ENCODE measurements around the gene PEX14. TPM values are rescaled to one million over a fixed set of nuclear protein-coding genes. Genes with fewer than 3 reads are reported as not detected.
"Not testable (repeated sequence)": the region's sequence is repeated elsewhere in the genome, so short reads cannot be mapped to it uniquely, and the experiment has no call there.

Gene PEX14
- 21.5 and 28.0 TPM in 2 replicates for total RNA-seq
- long read RNA-seq, partial matches to known transcripts = 1 of 4 reads
- long read RNA-seq, other reads (novel, unspliced or antisense) = 3 of 4 reads

- DNase-seq (ENCODE audit: low read depth, low spot score) = peak; percentile 83
- TF ChIP-seq CTCF (conservative IDR thresholded peaks at IDR 0.05) = no peak
- Mint-ChIP-seq H3K9me3 (no peaks in the 10 kb centered on the region), H3K4me1 (peaks cover 48% of the 10 kb centered on the region), H3K27ac (ENCODE audit: unreplicated experiment) (no peak within 1 kb of the TSS), H3K36me3 (ENCODE audit: low read depth) (no peaks in the 10 kb centered on the region), H3K4me3 (peak within 1 kb of the TSS; percentile 93), H3K27me3 (ENCODE audit: low read depth) (no peaks in the 10 kb centered on the region)
These were observed at the start of gene PEX14 for GRCh38 chr1:10474613-10475507. Gene PEX14, plus strand, starts transcription at chr1:10474950. Its CDS starts 17 bp downstream, at chr1:10474967.

GRCh38 chr1:10425826-10426534, 48.8 kb upstream of the PEX14 start:
- not testable (repeated sequence) for H3K27me3 Mint-ChIP-seq (ENCODE audit: low read depth); H3K9me3 Mint-ChIP-seq; H3K36me3 Mint-ChIP-seq (ENCODE audit: low read depth); DNase-seq (ENCODE audit: low read depth, low spot score)
- Mint-ChIP-seq H3K4me1 (peaks cover 36% of the 10 kb centered on the region), H3K4me3 (peak overlapping the region; percentile 12), H3K27ac (ENCODE audit: unreplicated experiment) (peak overlapping the region; percentile 67)

- H3K4me3 Mint-ChIP-seq; H3K27ac Mint-ChIP-seq (ENCODE audit: unreplicated experiment); DNase-seq (ENCODE audit: low read depth, low spot score); H3K9me3 Mint-ChIP-seq; H3K27me3 Mint-ChIP-seq (ENCODE audit: low read depth): not testable (repeated sequence)
- Mint-ChIP-seq H3K4me1 (peaks cover 38% of the 10 kb centered on the region), H3K36me3 (ENCODE audit: low read depth) (peaks cover 13% of the 10 kb centered on the region)
These were observed 48.3 kb upstream of the PEX14 start for GRCh38 chr1:10426535-10426848.

- TF ChIP-seq CTCF (conservative IDR thresholded peaks at IDR 0.05) = no peak
- H3K9me3 Mint-ChIP-seq = no peaks in the 10 kb centered on the region
- H3K4me3 Mint-ChIP-seq = peak overlapping the region; percentile 94
- H3K27ac Mint-ChIP-seq (ENCODE audit: unreplicated experiment) = no peak overlapping the region
- peaks cover 49% of the 10 kb centered on the region for H3K4me1 Mint-ChIP-seq
- H3K27me3 Mint-ChIP-seq (ENCODE audit: low read depth) = no peaks in the 10 kb centered on the region
- peaks cover 10% of the 10 kb centered on the region for H3K36me3 Mint-ChIP-seq (ENCODE audit: low read depth)
- no peak for DNase-seq (ENCODE audit: low read depth, low spot score)
These were observed 45.8 kb upstream of the PEX14 start for GRCh38 chr1:10428984-10429383.

GRCh38 chr1:10429868-10430215, 44.9 kb upstream of the PEX14 start:
- Mint-ChIP-seq H3K27me3 (ENCODE audit: low read depth) (no peaks in the 10 kb centered on the region), H3K27ac (ENCODE audit: unreplicated experiment) (peak overlapping the region; percentile 75), H3K4me3 (peak overlapping the region; percentile 94), H3K36me3 (ENCODE audit: low read depth) (peaks cover 10% of the 10 kb centered on the region), H3K4me1 (peaks cover 44% of the 10 kb centered on the region), H3K9me3 (no peaks in the 10 kb centered on the region)
- DNase-seq (ENCODE audit: low read depth, low spot score) = no peak
- no peak for TF ChIP-seq CTCF (conservative IDR thresholded peaks at IDR 0.05)

GRCh38 chr1:10430216-10431069, 44.3 kb upstream of the PEX14 start, which contains the start of gene CENPS:
Gene CENPS, plus strand, starts transcription at chr1:10430433. Its CDS starts 85 bp downstream, at chr1:10430518.
- peak within 1 kb of the TSS; percentile 94 for H3K4me3 Mint-ChIP-seq
- peaks cover 40% of the 10 kb centered on the region for H3K4me1 Mint-ChIP-seq
- peak within 1 kb of the TSS; percentile 99 for H3K27ac Mint-ChIP-seq (ENCODE audit: unreplicated experiment)
- H3K27me3 Mint-ChIP-seq (ENCODE audit: low read depth) = no peaks in the 10 kb centered on the region
- peak; percentile 91 for DNase-seq (ENCODE audit: low read depth, low spot score)
- TF ChIP-seq CTCF (conservative IDR thresholded peaks at IDR 0.05) = peak; percentile 97
- H3K9me3 Mint-ChIP-seq = no peaks in the 10 kb centered on the region
- H3K36me3 Mint-ChIP-seq (ENCODE audit: low read depth) = peaks cover 9% of the 10 kb centered on the region

Measured in neural crest cell (in vitro differentiated cells).